HepG2 (cell line): ENCODE data around the gene IL4I1. TPM values are rescaled to one million over a fixed set of nuclear protein-coding genes. Genes with fewer than 3 reads are reported as not detected.

Experiments used
- ATF5 ChIP-seq: sonication (generic); formaldehyde crosslinking; IDR thresholded peaks from 2 replicates; pipeline ENCODE4 v1.4.0; 2020; ENCODE audit warnings: mild to moderate bottlenecking, low read depth, missing genetic modification reagents
- BCL3 ChIP-seq: sonication (generic); formaldehyde crosslinking; IDR thresholded peaks from 2 replicates; pipeline ENCODE4 v1.5.1; 2020; ENCODE audit warnings: mild to moderate bottlenecking, missing genetic modification reagents, moderate library complexity
- BRCA1 ChIP-seq: sonication (generic); formaldehyde crosslinking; IDR thresholded peaks from 2 replicates; pipeline ENCODE4 v1.4.0; 2020; ENCODE audit warnings: missing genetic modification reagents
- CEBPG ChIP-seq: IDR thresholded peaks from 2 replicates; pipeline ENCODE4 v1.6.1; 2016
- CERS6 ChIP-seq: sonication (generic); formaldehyde crosslinking; IDR thresholded peaks from 2 replicates; pipeline ENCODE4 v1.5.0; 2020; ENCODE audit warnings: missing genetic modification reagents
- CHCHD3 ChIP-seq: sonication (generic); formaldehyde crosslinking; IDR thresholded peaks from 2 replicates; pipeline ENCODE4 v1.8.0; 2022; ENCODE audit warnings: mild to moderate bottlenecking, missing genetic modification reagents, moderate library complexity
- CHD2 ChIP-seq: IDR thresholded peaks from 2 replicates; pipeline ENCODE4 v1.6.1; 2011; ENCODE audit warnings: low read depth, low read length, improper control_type of control experiment
- EEA1 ChIP-seq: sonication (generic); formaldehyde crosslinking; IDR thresholded peaks from 2 replicates; pipeline ENCODE4 v1.5.1; 2020; ENCODE audit warnings: mild to moderate bottlenecking, missing genetic modification reagents, borderline replicate concordance
- EED ChIP-seq: sonication (generic); formaldehyde crosslinking; IDR thresholded peaks from 2 replicates; pipeline ENCODE4 v1.5.0; 2020; ENCODE audit warnings: mild to moderate bottlenecking, missing genetic modification reagents
- FUBP1 ChIP-seq: sonication (generic); formaldehyde crosslinking; IDR thresholded peaks from 2 replicates; pipeline ENCODE4 v1.5.1; 2020; ENCODE audit warnings: missing genetic modification reagents, mild to moderate bottlenecking, borderline replicate concordance
- GTF3A ChIP-seq: sonication (generic); formaldehyde crosslinking; conservative IDR thresholded peaks from 2 replicates; pipeline ENCODE4 v1.4.0; 2020; ENCODE audit warnings: mild to moderate bottlenecking, missing genetic modification reagents
- ISX ChIP-seq: sonication (generic); formaldehyde crosslinking; conservative IDR thresholded peaks from 2 replicates; pipeline ENCODE4 v1.5.0; 2020; ENCODE audit warnings: missing genetic modification reagents
- KLF16 ChIP-seq, 2 experiments: sonication (generic) in 1 of 2; formaldehyde crosslinking in 1 of 2; IDR thresholded peaks; 2 replicates each; pipeline versions ENCODE4 v1.6.1 to v1.8.0; 2016 to 2023; ENCODE audit warnings: missing genetic modification reagents in 2 of 2, missing compliant biosample characterization in 1 of 2
- MBNL3 ChIP-seq: fragments of 250-450 bp; sonication (Bioruptor Pico); conservative IDR thresholded peaks from 2 replicates; pipeline ENCODE4 v1.8.0; 2022; ENCODE audit warnings: mild to moderate bottlenecking, inconsistent platforms
- RAD21 ChIP-seq: fragments of 450-650 bp; formaldehyde crosslinking; IDR thresholded peaks from 2 replicates; pipeline ENCODE4 v1.5.0; 2020; ENCODE audit warnings: mild to moderate bottlenecking
- RFX1 ChIP-seq: fragments of 450-650 bp; IDR thresholded peaks from 2 replicates; pipeline ENCODE4 v1.6.1; 2017
- RORA ChIP-seq: sonication (generic); formaldehyde crosslinking; IDR thresholded peaks from 2 replicates; pipeline ENCODE4 v1.5.0; 2020; ENCODE audit warnings: mild to moderate bottlenecking, missing genetic modification reagents, moderate library complexity
- UBTF ChIP-seq: sonication (generic); formaldehyde crosslinking; IDR thresholded peaks from 2 replicates; pipeline ENCODE4 v1.4.0; 2020; ENCODE audit warnings: mild to moderate bottlenecking, missing genetic modification reagents
- ZC3H13 ChIP-seq: sonication (generic); formaldehyde crosslinking; IDR thresholded peaks from 2 replicates; pipeline ENCODE4 v1.8.1; 2023; ENCODE audit warnings: mild to moderate bottlenecking, missing genetic modification reagents, moderate library complexity
- ZNF17 ChIP-seq: sonication (generic); formaldehyde crosslinking; IDR thresholded peaks from 2 replicates; pipeline ENCODE4 v1.5.0; 2020; ENCODE audit warnings: mild to moderate bottlenecking, missing genetic modification reagents
- ZNF543 ChIP-seq: sonication (generic); formaldehyde crosslinking; IDR thresholded peaks from 2 replicates; pipeline ENCODE4 v1.4.0; 2020; ENCODE audit warnings: mild to moderate bottlenecking, missing genetic modification reagents
- ZNF572 ChIP-seq: sonication (generic); formaldehyde crosslinking; IDR thresholded peaks from 2 replicates; pipeline ENCODE4 v1.5.1; 2020; ENCODE audit warnings: mild to moderate bottlenecking, missing genetic modification reagents
- ZNF839 ChIP-seq: sonication (generic); formaldehyde crosslinking; IDR thresholded peaks from 2 replicates; pipeline ENCODE4 v1.4.0; 2020; ENCODE audit warnings: missing genetic modification reagents, mild to moderate bottlenecking, borderline replicate concordance
- polyA plus RNA-seq, 8 experiments: library from polyadenylated mRNA; depleted of rRNA in 3 of 8; stranded (reverse) in 7 of 8; unstranded in 1 of 8; fragments of >200 nt; fragmentation: Illumina TruSeq in 4 of 8; extraction: Trizol in 4 of 8; gene quantifications; 2 replicates each; pipeline versions ENCODE4 v1.2.1 to v1.2.3, GENCODE V29; 2011 to 2016; ENCODE audit warnings: low read depth in 4 of 8, missing spikeins in 1 of 8, mixed read lengths in 1 of 8; ENCODE audit not compliant: insufficient read depth in 1 of 8
- total RNA-seq, 5 experiments: library from RNA; depleted of rRNA; stranded (reverse); fragments of >200 nt; fragmentation: Illumina TruSeq; extraction: Trizol; gene quantifications; 2 replicates each; pipeline ENCODE4 v1.2.3, GENCODE V29; 2016; ENCODE audit warnings: low read depth in 1 of 5

IL4I1 gene
- total and polyA plus RNA-seq, 2 of the 13 experiments (the other 11 are each of a cell fraction or from before 2014, with no cell fraction given), result not detected

GRCh38 chr19:49866933-49867782, 29.5 kb downstream of the IL4I1 start, which contains the start of gene PNKP (continued):
- peak; percentile 86 for TF ChIP-seq UBTF (CRISPR knock-in tag)
- no peak for TF ChIP-seq RORA (CRISPR knock-in tag)
- TF ChIP-seq ZNF839 (CRISPR knock-in tag), result peak; percentile 86
- TF ChIP-seq EED, result peak; percentile 74
- TF ChIP-seq ZC3H13 (CRISPR knock-in tag), result peak; percentile 92
- TF ChIP-seq CHCHD3, result no peak; the same call in 1 of the 2 replicates
- TF ChIP-seq GTF3A (CRISPR knock-in tag), result peak; percentile 76; the same call in 1 of the 2 replicates
- 0 out of 2 replicates have a peak, but pooled peaks have one; percentile 21 for TF ChIP-seq CEBPG (CRISPR knock-in tag)
- TF ChIP-seq MBNL3 (CRISPR knock-in tag), result no peak
- TF ChIP-seq KLF16 (CRISPR knock-in tag; IDR thresholded peaks at IDR 0.05), result peak in 1 of 2 experiments; percentile 83; a peak in 1 of 4 replicates
- peak; percentile 47; the same call in 1 of the 2 replicates for TF ChIP-seq CHD2
- 0 out of 2 replicates have a peak, but pooled peaks have one; percentile 28 for TF ChIP-seq FUBP1 (CRISPR knock-in tag)
- TF ChIP-seq ISX (CRISPR knock-in tag), result no peak
- no peak for TF ChIP-seq BRCA1 (CRISPR knock-in tag)
- peak; percentile 87 for TF ChIP-seq ZNF543 (CRISPR knock-in tag)
- no peak for TF ChIP-seq CERS6
- TF ChIP-seq BCL3 (CRISPR knock-in tag), result peak; percentile 78; the same call in 1 of the 2 replicates
- TF ChIP-seq RAD21 (CRISPR knock-in tag), result peak; percentile 53; the same call in 1 of the 2 replicates
- TF ChIP-seq ZNF17 (CRISPR knock-in tag), result peak; percentile 77; the same call in 1 of the 2 replicates
- peak; percentile 81 for TF ChIP-seq RFX1
- TF ChIP-seq ZNF572 (CRISPR knock-in tag), result no peak
- peak; percentile 75; the same call in 1 of the 2 replicates for TF ChIP-seq EEA1
- no peak for TF ChIP-seq ATF5 (CRISPR knock-in tag)
